Keratinocyte (primary cell): ENCODE measurements around the gene MAN2B1. TPM values are rescaled to one million over a fixed set of nuclear protein-coding genes. Genes with fewer than 3 reads are reported as not detected.

Experiments used
- DNase-seq: peaks from one replicate; pipeline ENCODE4 v3.0.0-alpha.2; 2011; ENCODE audit warnings: low read depth, missing footprints, low spot score
- FAIRE-seq: peaks from 2 replicates; lab custom pipeline; 2011; peaks lifted over from hg19 to GRCh38; lab: Jason Lieb, UNC
- H2AFZ ChIP-seq: 2 replicates; pipeline ENCODE4 v1.6.0; 2012; ENCODE audit warnings: low read length, control low read depth, inconsistent platforms; ENCODE audit not compliant: control insufficient read depth
- H3K27ac ChIP-seq: 2 replicates; pipeline ENCODE4 v1.5.1; 2011; ENCODE audit warnings: low read length; ENCODE audit not compliant: control insufficient read depth, insufficient read depth
- H3K27me3 ChIP-seq: 3 replicates; pipeline ENCODE4 v1.6.0; 2011; ENCODE audit warnings: low read length; ENCODE audit not compliant: control insufficient read depth, insufficient read depth; ENCODE audit errors: extremely low read depth
- H3K36me3 ChIP-seq, 2 experiments: 2 replicates in 1 of 2; 3 replicates in 1 of 2; pipeline ENCODE4 v1.5.1; 2011; ENCODE audit warnings: low read length in 2 of 2, mild to moderate bottlenecking in 1 of 2; ENCODE audit not compliant: control insufficient read depth in 2 of 2, insufficient read depth in 2 of 2; ENCODE audit errors: extremely low read depth in 1 of 2
- H3K4me1 ChIP-seq: 3 replicates; pipeline ENCODE4 v1.5.1; 2011; ENCODE audit warnings: low read length; ENCODE audit not compliant: control insufficient read depth, insufficient read depth; ENCODE audit errors: extremely low read depth
- H3K4me2 ChIP-seq: 3 replicates; pipeline ENCODE4 v1.6.0; 2011; ENCODE audit warnings: low read depth, low read length; ENCODE audit not compliant: control insufficient read depth, insufficient read depth; ENCODE audit errors: extremely low read depth
- H3K4me3 ChIP-seq, 3 experiments: fragments of 200-600 bp in 1 of 3; sonication (generic) in 1 of 3; 2 replicates in 2 of 3; 3 replicates in 1 of 3; pipeline ENCODE4 v1.5.1; 2011 to 2016; ENCODE audit warnings: low read length in 3 of 3, mild to moderate bottlenecking in 3 of 3, control low read depth in 2 of 3, inconsistent platforms in 1 of 3, low read depth in 1 of 3, mixed read lengths in 1 of 3, mixed run types in 1 of 3, moderate library complexity in 1 of 3; ENCODE audit not compliant: control insufficient read depth in 2 of 3, insufficient read depth in 2 of 3; ENCODE audit errors: extremely low read depth in 1 of 3
- H3K79me2 ChIP-seq: 2 replicates; pipeline ENCODE4 v1.6.0; 2012; ENCODE audit warnings: low read length; ENCODE audit not compliant: control insufficient read depth, insufficient read depth
- H3K9ac ChIP-seq: 3 replicates; pipeline ENCODE4 v1.6.0; 2011; ENCODE audit warnings: low read length; ENCODE audit not compliant: control insufficient read depth, insufficient read depth; ENCODE audit errors: extremely low read depth
- H3K9me1 ChIP-seq: 3 replicates; pipeline ENCODE4 v1.6.0; 2011; ENCODE audit warnings: low read length; ENCODE audit not compliant: control insufficient read depth, insufficient read depth; ENCODE audit errors: extremely low read depth
- H3K9me3 ChIP-seq: 2 replicates; pipeline ENCODE4 v1.5.1; 2012; ENCODE audit warnings: low read depth, low read length; ENCODE audit not compliant: control insufficient read depth
- H4K20me1 ChIP-seq: 3 replicates; pipeline ENCODE4 v1.6.0; 2011; ENCODE audit warnings: low read length; ENCODE audit not compliant: control insufficient read depth, insufficient read depth; ENCODE audit errors: extremely low read depth
- CTCF ChIP-seq, 3 experiments: IDR thresholded peaks in 1 of 3; conservative IDR thresholded peaks in 1 of 3; optimal IDR thresholded peaks in 1 of 3; 2 replicates in 2 of 3; 3 replicates in 1 of 3; pipeline versions ENCODE3 to v1.5.1; 2011; ENCODE audit warnings: low read length in 3 of 3, mild to moderate bottlenecking in 3 of 3, moderate library complexity in 2 of 3, control low read depth in 1 of 3, inconsistent platforms in 1 of 3; ENCODE audit not compliant: insufficient read depth in 2 of 3; ENCODE audit errors: extremely low read depth in 1 of 3
- EZH2 ChIP-seq: IDR thresholded peaks from one replicate; pipeline ENCODE4 v1.6.1; 2012; ENCODE audit warnings: inconsistent platforms, mild to moderate bottlenecking, low read length, moderate library complexity
- dilution Hi-C: fragments of 300-500 bp; cut with MboI; formaldehyde crosslinking; loops from one replicate; pipeline ENCODE4 v1.7.0; 2020; ENCODE audit warnings: low sequenced_read_pairs; ENCODE audit not compliant: extremely low pct_ligation_motif_present
- polyA plus RNA-seq, 5 experiments: library from polyadenylated mRNA; depleted of rRNA in 3 of 5; stranded (reverse) in 3 of 5; stranded (forward) in 1 of 5; unstranded in 1 of 5; fragments of >200 nt; gene quantifications; 1 replicate in 1 of 5; 2 replicates in 3 of 5; 3 replicates in 1 of 5; pipeline versions ENCODE4 v1.2.1 to v1.2.3, GENCODE V29; 2011 to 2012; ENCODE audit warnings: missing spikeins in 2 of 5, low read depth in 1 of 5, low replicate concordance in 1 of 5

The MAN2B1 gene
- polyA plus RNA-seq, 1 donor (not counting 4 experiments of a cell fraction or from before 2014, with no cell fraction given) = 17.0 TPM

GRCh38 chr19:12689581-12690216, 23.2 kb upstream of the MAN2B1 start:
- DNase-seq (no peak), FAIRE-seq (no peak)
- peaks cover 13% of the 10 kb centered on the region in 2 experiments for H3K36me3 ChIP-seq
- H3K9me3 ChIP-seq = no peaks in the 10 kb centered on the region
- dilution Hi-C loops = no loop called here
- H3K4me1 ChIP-seq = no peaks in the 10 kb centered on the region
- no peaks in the 10 kb centered on the region for H3K79me2 ChIP-seq
- no peaks in the 10 kb centered on the region for H4K20me1 ChIP-seq
- H3K27ac ChIP-seq = no peak overlapping the region
- no peak for TF ChIP-seq EZH2
- TF ChIP-seq CTCF (optimal IDR thresholded peaks at IDR 0.05 in 1 of 3, IDR thresholded peaks at IDR 0.05 in 1 of 3, conservative IDR thresholded peaks at IDR 0.05 in 1 of 3; ENCODE audit: extremely low read depth in 1 of 3, insufficient read depth in 2 of 3, low read length in 3 of 3) = no peak
- H3K4me2 ChIP-seq = no peak overlapping the region
- H3K4me3 ChIP-seq = no peak overlapping the region
- H2AFZ ChIP-seq = no peak overlapping the region
- no peaks in the 10 kb centered on the region for H3K27me3 ChIP-seq
- H3K9me1 ChIP-seq = no peaks in the 10 kb centered on the region
- no peak overlapping the region for H3K9ac ChIP-seq

GRCh38 chr19:12689012-12689411, 22.5 kb upstream of the MAN2B1 start:
- H3K9me1 ChIP-seq = no peaks in the 10 kb centered on the region
- no peak overlapping the region for H3K4me3 ChIP-seq
- H4K20me1 ChIP-seq = no peaks in the 10 kb centered on the region
- H2AFZ ChIP-seq = no peak overlapping the region
- FAIRE-seq (no peak), DNase-seq (no peak)
- no peaks in the 10 kb centered on the region for H3K4me1 ChIP-seq
- no peaks in the 10 kb centered on the region for H3K27me3 ChIP-seq
- no peak overlapping the region for H3K9ac ChIP-seq
- no peaks in the 10 kb centered on the region for H3K9me3 ChIP-seq
- dilution Hi-C loops = no loop called here
- no peak overlapping the region for H3K4me2 ChIP-seq
- peaks cover 11 to 13% of the 10 kb centered on the region in 2 experiments for H3K36me3 ChIP-seq
- H3K79me2 ChIP-seq = no peaks in the 10 kb centered on the region
- H3K27ac ChIP-seq = no peak overlapping the region
- no peak for TF ChIP-seq EZH2
- TF ChIP-seq CTCF (optimal IDR thresholded peaks at IDR 0.05 in 1 of 3, IDR thresholded peaks at IDR 0.05 in 1 of 3, conservative IDR thresholded peaks at IDR 0.05 in 1 of 3; ENCODE audit: extremely low read depth in 1 of 3, insufficient read depth in 2 of 3, low read length in 3 of 3) = no peak
